Subcutaneous adipose tissue (tissue), 4 donors: ENCODE measurements around the gene ARFGAP3. TPM values are rescaled to one million over a fixed set of nuclear protein-coding genes. Genes with fewer than 3 reads are reported as not detected.

ENCODE experiments used
- CTCF ChIP-seq: fragments of 450-650 bp; IDR thresholded peaks from one replicate; pipeline ENCODE4 v1.5.1; 2016; ENCODE audit warnings: low read depth, mild to moderate bottlenecking, control low read depth, antibody characterized with exemption, moderate library complexity
- total RNA-seq, 4 donors: library from RNA; depleted of rRNA; stranded (reverse); fragments of >200 nt; gene quantifications; one replicate each; pipeline ENCODE4 v1.1.0, GENCODE V29; 2016

ARFGAP3 gene
- total RNA-seq, result 10 to 100 TPM; 31.8 to 72.1 (median 50.8) TPM

GRCh38 chr22:42856865-42857704, at the start of gene ARFGAP3:
ARFGAP3 (minus strand) TSS chr22:42857273; CDS start chr22:42857182, 91 bp downstream.
- TF ChIP-seq CTCF, result no peak

GRCh38 chr22:42905702-42906183, 48.7 kb upstream of the ARFGAP3 start:
- TF ChIP-seq CTCF, result no peak

- no peak for TF ChIP-seq CTCF
These were observed 48.1 kb upstream of the ARFGAP3 start for GRCh38 chr22:42905217-42905616.

GRCh38 chr22:42904050-42904449, 47.0 kb upstream of the ARFGAP3 start:
- no peak for TF ChIP-seq CTCF

GRCh38 chr22:42902875-42903510, 45.9 kb upstream of the ARFGAP3 start:
- TF ChIP-seq CTCF, result no peak

- no peak for TF ChIP-seq CTCF
These were observed 44.9 kb upstream of the ARFGAP3 start for GRCh38 chr22:42901790-42902508.

- TF ChIP-seq CTCF, result no peak
These were observed 40.9 kb upstream of the ARFGAP3 start for GRCh38 chr22:42897960-42898359.
